DOHH2 (cell line): ENCODE data around the gene EZR.

Experiments used
- H3F3A ChIP-seq: fragments of 200-600 bp; sonication (generic), shearing (Covaris generic); 2 replicates; pipeline ENCODE4 v1.6.0; 2016; ENCODE audit warnings: antibody characterized with exemption, mild to moderate bottlenecking; ENCODE audit not compliant: control insufficient read depth, insufficient read depth
- H3K27ac ChIP-seq: fragments of 200-600 bp; sonication (generic); 2 replicates; pipeline ENCODE4 v1.5.1; 2014; ENCODE audit warnings: low read depth, mild to moderate bottlenecking, low read length, moderate library complexity
- H3K27me3 ChIP-seq: fragments of 200-600 bp; sonication (generic); 2 replicates; pipeline ENCODE4 v1.6.1; 2014; ENCODE audit warnings: mild to moderate bottlenecking, low read length, mixed read lengths; ENCODE audit not compliant: control insufficient read depth
- H3K36me3 ChIP-seq: fragments of 200-600 bp; sonication (generic); 2 replicates; pipeline ENCODE4 v1.6.1; 2014; ENCODE audit warnings: mild to moderate bottlenecking, low read length, moderate library complexity, mixed read lengths; ENCODE audit not compliant: control insufficient read depth
- H3K4me1 ChIP-seq: fragments of 200-600 bp; sonication (generic); 2 replicates; pipeline ENCODE4 v1.6.1; 2014; ENCODE audit warnings: mild to moderate bottlenecking, low read length, mixed read lengths; ENCODE audit not compliant: control insufficient read depth
- H3K4me2 ChIP-seq: fragments of 200-600 bp; sonication (generic); 2 replicates; pipeline ENCODE4 v1.6.0; 2014; ENCODE audit warnings: mild to moderate bottlenecking, low read length, moderate library complexity
- H3K4me3 ChIP-seq: fragments of 200-600 bp; sonication (generic); 2 replicates; pipeline ENCODE4 v1.5.1; 2014; ENCODE audit warnings: mild to moderate bottlenecking, low read length, mixed read lengths
- H3K79me2 ChIP-seq: fragments of 200-600 bp; sonication (generic); 2 replicates; pipeline ENCODE4 v1.6.1; 2014; ENCODE audit warnings: mild to moderate bottlenecking, low read length, mixed read lengths; ENCODE audit not compliant: control insufficient read depth
- H3K9me2 ChIP-seq: fragments of 200-600 bp; sonication (generic); replicated peaks from 2 replicates; pipeline ENCODE4 v1.6.1; 2014; ENCODE audit warnings: mild to moderate bottlenecking, low read length, mixed read lengths; ENCODE audit not compliant: control insufficient read depth
- H3K9me3 ChIP-seq: fragments of 200-600 bp; sonication (generic); 2 replicates; pipeline ENCODE4 v1.6.1; 2014; ENCODE audit warnings: antibody characterized with exemption, low read length, mixed read lengths; ENCODE audit not compliant: control insufficient read depth, insufficient read depth
- H4K20me1 ChIP-seq: fragments of 200-600 bp; sonication (generic); 2 replicates; pipeline ENCODE4 v1.6.0; 2014; ENCODE audit warnings: low read depth, mild to moderate bottlenecking, antibody characterized with exemption, low read length, moderate library complexity; ENCODE audit not compliant: control insufficient read depth, insufficient read depth
- EZH2phosphoT487 ChIP-seq: fragments of 200-600 bp; sonication (generic); IDR thresholded peaks from 2 replicates; pipeline ENCODE4 v1.6.1; 2017; ENCODE audit warnings: borderline replicate concordance, mild to moderate bottlenecking, antibody characterized with exemption, low read length, moderate library complexity, mixed read lengths
- TF ChIP-seq, protein P1 (sequence below): fragments of 200-600 bp; sonication (generic); IDR thresholded peaks from one replicate; pipeline ENCODE4 v1.5.1; 2014; ENCODE audit warnings: antibody characterized with exemption, mild to moderate bottlenecking, low read depth, low read length; ENCODE audit not compliant: poor library complexity, severe bottlenecking

Gene EZR

GRCh38 chr6:158819213-158819976 lies at the start of gene EZR:
TSS of gene EZR (minus strand) at chr6:158819368. CDS start at chr6:158818093, 1,275 bp downstream.
- H3K27me3 ChIP-seq, result no peaks in the 10 kb centered on the region
- H3K36me3 ChIP-seq, result peaks cover 41% of the 10 kb centered on the region
- peaks cover 35% of the 10 kb centered on the region for H3K4me1 ChIP-seq
- H3K9me3 ChIP-seq, result no peaks in the 10 kb centered on the region
- peak within 1 kb of the TSS; percentile 99 for H3K27ac ChIP-seq
- peak within 1 kb of the TSS; percentile 94 for H3K4me3 ChIP-seq
- H3K4me2 ChIP-seq, result peak within 1 kb of the TSS; percentile 97
- H3K9me2 ChIP-seq, result no peaks in the 10 kb centered on the region
- H4K20me1 ChIP-seq, result peaks cover 27% of the 10 kb centered on the region
- TF ChIP-seq, protein P1, sequence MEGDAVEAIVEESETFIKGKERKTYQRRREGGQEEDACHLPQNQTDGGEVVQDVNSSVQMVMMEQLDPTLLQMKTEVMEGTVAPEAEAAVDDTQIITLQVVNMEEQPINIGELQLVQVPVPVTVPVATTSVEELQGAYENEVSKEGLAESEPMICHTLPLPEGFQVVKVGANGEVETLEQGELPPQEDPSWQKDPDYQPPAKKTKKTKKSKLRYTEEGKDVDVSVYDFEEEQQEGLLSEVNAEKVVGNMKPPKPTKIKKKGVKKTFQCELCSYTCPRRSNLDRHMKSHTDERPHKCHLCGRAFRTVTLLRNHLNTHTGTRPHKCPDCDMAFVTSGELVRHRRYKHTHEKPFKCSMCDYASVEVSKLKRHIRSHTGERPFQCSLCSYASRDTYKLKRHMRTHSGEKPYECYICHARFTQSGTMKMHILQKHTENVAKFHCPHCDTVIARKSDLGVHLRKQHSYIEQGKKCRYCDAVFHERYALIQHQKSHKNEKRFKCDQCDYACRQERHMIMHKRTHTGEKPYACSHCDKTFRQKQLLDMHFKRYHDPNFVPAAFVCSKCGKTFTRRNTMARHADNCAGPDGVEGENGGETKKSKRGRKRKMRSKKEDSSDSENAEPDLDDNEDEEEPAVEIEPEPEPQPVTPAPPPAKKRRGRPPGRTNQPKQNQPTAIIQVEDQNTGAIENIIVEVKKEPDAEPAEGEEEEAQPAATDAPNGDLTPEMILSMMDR, result peak; percentile 16
- no peak for TF ChIP-seq EZH2phosphoT487
- H3K79me2 ChIP-seq, result peaks cover 52% of the 10 kb centered on the region
- H3F3A ChIP-seq, result peaks cover 29% of the 10 kb centered on the region

DNA sequence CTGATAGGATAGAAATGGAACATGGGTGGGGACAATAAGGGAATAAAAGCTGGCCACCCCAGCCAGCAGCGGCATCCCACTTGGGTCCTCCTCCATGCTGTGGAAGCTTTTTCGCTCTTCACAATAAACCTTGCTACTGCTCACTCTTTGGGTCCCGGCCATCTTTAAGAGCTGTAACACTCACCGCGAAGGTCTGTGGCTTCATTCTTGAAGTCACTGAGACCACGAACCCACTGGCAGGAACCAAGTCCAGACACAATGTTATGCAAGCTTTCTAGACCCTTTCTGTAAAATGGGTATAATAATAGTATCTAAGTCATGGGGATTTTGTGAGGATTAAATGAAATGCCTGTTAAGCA lies 48.9 kb upstream of the EZR start:
- H3K27me3 ChIP-seq, result no peaks in the 10 kb centered on the region
- H4K20me1 ChIP-seq, result no peaks in the 10 kb centered on the region
- H3K9me2 ChIP-seq, result no peaks in the 10 kb centered on the region
- peaks cover 63% of the 10 kb centered on the region for H3F3A ChIP-seq
- peak overlapping the region; percentile 98 for H3K27ac ChIP-seq
- peaks cover 3% of the 10 kb centered on the region; the same call in 1 of the 2 replicates for H3K9me3 ChIP-seq
- peaks cover 94% of the 10 kb centered on the region for H3K4me1 ChIP-seq
- H3K4me3 ChIP-seq, result peak overlapping the region; percentile 68
- peak overlapping the region; percentile 81 for H3K4me2 ChIP-seq
- TF ChIP-seq EZH2phosphoT487, result no peak
- TF ChIP-seq, protein P1, result no peak
- H3K36me3 ChIP-seq, result peaks cover 8% of the 10 kb centered on the region; the same call in 1 of the 2 replicates
- no peaks in the 10 kb centered on the region for H3K79me2 ChIP-seq

- Histone ChIP-seq H3K9me2 (no peaks in the 10 kb centered on the region), H3K27me3 (no peaks in the 10 kb centered on the region), H3K4me3 (peak overlapping the region; percentile 68), H3K4me1 (peaks cover 89% of the 10 kb centered on the region), H3K27ac (peak overlapping the region; percentile 98), H3K79me2 (no peaks in the 10 kb centered on the region), H3K9me3 (peaks cover 3% of the 10 kb centered on the region; the same call in 1 of the 2 replicates), H3K36me3 (peaks cover 8% of the 10 kb centered on the region; the same call in 1 of the 2 replicates), H3F3A (peaks cover 63% of the 10 kb centered on the region), H3K4me2 (peak overlapping the region; percentile 81), H4K20me1 (no peaks in the 10 kb centered on the region)
- TF ChIP-seq, protein P1, result no peak
- TF ChIP-seq EZH2phosphoT487, result no peak
Observed at GRCh38 chr6:158867381-158868121, 48.4 kb upstream of the EZR start.
